GM10266 (cell line): ENCODE data around the gene ABCA4.
A peak's percentile ranks its signal among the peaks of the same experiment; 100 is the strongest.

Source experiments
- DNase-seq: peaks from one replicate; pipeline ENCODE4 v3.0.0; 2012; ENCODE audit errors: extremely low spot score
- CTCF ChIP-seq: IDR thresholded peaks from 2 replicates; pipeline ENCODE4 v1.5.1; 2012; ENCODE audit warnings: mild to moderate bottlenecking, low read depth; ENCODE audit not compliant: control insufficient read depth, insufficient read depth; ENCODE audit errors: missing control alignments

Gene ABCA4

DNA sequence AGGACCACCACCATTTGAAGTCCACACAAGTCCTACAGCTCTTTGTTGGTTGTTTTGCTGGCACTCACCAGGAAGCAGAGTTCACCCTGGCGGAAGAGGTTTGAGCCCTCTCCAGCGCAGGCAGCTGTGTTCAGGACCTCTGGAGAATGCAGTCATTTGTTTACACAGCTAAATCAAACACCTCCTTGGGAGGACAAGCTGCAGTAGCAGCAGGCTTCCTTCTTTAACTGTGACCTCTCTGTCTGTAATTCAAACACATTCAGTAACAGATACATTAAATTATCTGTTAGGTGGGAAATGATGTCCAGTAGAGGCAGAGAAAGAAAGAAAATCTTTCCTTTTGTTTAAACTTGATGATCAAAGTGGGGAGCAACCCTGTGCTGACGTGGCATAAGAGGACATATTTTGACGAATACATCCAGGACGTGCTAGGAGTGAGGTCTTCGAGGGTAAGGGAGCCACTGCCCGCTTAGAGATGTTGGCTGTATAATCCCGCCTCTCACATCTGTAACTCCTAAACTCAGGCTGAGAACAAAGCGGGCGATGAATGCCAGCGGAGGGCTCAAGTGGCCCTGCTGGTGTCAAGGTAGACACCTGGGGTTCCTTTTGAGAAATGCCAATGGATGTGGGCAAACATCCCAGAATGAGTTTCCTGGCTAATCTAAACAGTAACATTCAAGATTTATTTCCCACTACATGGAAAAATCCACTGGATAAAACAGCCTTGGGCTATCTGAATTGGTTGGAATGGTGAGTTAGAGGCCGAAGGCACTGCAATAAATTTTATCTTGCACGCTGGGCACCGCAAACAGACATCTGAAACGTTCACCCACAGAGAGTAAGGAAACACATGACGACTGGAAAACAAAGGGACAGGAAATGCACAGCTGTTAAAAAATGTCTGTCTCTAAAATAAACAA lies 51.7 kb downstream of the ABCA4 start:
- no peak for DNase-seq
- no peak for TF ChIP-seq CTCF

- TF ChIP-seq CTCF = no peak
- no peak for DNase-seq
Measured at GRCh38 chr1:94068096-94068998, 52.6 kb downstream of the ABCA4 start.

GRCh38 chr1:94067196-94067595 lies 53.8 kb downstream of the ABCA4 start:
- TF ChIP-seq CTCF = no peak
- DNase-seq = no peak

DNA sequence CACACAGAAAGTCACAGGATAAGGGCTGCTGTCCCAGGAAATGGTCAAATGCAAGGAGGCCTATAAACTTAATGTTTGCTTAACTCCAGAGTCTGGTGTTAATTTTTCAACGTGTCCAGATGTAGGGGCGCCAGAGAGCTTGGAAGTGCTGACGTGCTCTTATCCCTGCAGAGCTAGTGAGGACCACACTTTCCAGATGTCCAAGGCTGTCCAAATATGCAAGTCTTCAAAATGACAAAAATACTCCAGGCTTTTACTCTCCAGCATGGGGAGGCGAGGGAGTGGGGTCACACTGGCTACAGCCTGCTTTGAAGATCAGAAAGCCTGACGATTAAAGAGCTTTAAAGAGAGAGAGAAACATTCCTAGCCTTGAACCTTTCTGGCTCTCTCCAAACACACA lies 57.6 kb downstream of the ABCA4 start:
- no peak for TF ChIP-seq CTCF
- DNase-seq = no peak

DNA sequence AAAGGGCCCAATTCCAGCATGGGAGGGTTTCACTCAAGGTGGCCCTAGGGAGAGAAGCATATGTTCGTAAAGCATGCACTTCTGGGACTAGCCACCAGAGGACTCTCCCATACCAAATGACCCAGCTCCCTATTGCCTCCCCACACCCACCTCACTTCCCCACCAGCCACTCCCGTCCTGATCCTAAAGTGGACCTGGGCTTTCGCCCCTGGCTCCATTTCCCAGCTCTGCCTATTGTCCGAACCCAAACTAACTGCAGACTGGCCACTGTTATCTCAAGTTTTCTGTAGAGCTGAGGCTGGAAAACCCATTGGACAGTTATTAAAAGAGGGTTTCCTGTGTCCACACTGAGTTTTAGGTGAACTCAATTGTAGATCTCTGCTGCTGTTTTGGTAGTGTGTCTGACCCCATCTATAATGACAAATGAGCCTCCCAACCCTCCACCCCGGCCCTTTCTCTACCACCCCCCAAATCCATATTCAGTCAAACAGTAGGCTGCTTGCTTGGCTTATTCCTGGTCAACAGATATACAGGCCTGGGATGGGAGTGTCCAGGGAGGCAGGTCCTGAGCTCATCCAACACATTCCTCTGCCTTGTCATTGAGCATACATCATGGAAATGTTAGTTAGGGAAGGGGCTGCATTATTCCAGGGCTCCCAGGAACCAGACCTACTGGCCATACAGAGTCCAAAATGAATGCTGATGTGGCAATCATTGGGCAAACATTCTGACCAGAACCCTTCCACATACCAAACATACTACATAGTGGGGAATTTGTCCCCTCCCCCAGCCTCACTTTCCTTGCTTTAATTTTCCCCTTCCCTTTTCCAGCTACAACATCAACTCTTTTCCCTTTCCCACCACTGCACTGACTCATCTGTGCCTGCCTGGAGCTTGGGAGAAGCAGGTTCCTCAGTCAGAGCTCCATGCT lies 59.2 kb downstream of the ABCA4 start:
- peak; percentile 71 for TF ChIP-seq CTCF
- DNase-seq = peak; percentile 62

- no peak for DNase-seq
- no peak for TF ChIP-seq CTCF
Measured at GRCh38 chr1:94060720-94061119, 60.2 kb downstream of the ABCA4 start.
